NCI-H2171 (cell line): ENCODE results near the gene TNRC18.
A peak's percentile ranks its signal among the peaks of the same experiment; 100 is the strongest.

Experiments used
- DNase-seq: peaks from one replicate; lab custom pipeline; 2025; lab: John Stamatoyannopoulos, UW

The TNRC18 gene

DNA sequence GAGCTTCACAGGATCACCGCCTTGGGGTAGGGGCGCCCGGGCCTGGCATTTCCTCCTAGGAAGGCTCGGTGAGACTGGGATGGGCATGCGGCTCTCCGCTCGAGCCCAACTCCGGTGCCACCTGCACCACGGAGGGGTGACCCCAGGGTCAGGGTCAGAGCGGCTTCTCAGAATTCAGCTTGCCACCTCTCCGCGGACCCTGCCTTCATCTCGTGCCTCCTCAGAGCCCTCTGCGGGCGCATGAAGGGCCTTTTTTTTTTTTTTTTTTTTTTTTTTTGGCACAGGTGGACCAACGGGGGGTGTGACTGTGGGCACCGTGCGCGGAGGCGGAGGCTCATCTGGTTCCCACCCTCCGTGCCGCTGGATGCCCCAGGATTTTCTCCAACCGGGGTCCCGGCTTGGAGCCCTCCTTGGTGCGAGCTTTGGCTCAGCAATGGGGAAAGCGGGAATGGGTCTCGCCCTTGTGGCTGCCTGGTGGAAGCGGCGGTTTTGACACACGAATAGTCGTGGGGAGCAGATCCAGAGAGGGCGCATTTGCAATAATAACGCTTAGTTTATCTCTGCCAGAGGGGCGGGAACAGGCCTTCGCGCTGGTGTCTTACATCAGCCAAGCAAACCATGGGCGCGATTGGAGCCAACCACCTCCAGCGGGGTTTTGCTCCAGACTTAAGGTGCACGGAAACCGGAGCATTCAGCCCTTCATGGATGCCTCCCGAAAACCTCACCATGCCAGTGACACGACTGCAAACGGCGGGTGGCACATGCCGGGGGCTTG is 5.0 kb upstream of the TNRC18 start:
- DNase-seq, result peak; percentile 84

- DNase-seq, result no peak
Observed at GRCh38 chr7:5426226-5426475, 2.5 kb upstream of the TNRC18 start.

DNA sequence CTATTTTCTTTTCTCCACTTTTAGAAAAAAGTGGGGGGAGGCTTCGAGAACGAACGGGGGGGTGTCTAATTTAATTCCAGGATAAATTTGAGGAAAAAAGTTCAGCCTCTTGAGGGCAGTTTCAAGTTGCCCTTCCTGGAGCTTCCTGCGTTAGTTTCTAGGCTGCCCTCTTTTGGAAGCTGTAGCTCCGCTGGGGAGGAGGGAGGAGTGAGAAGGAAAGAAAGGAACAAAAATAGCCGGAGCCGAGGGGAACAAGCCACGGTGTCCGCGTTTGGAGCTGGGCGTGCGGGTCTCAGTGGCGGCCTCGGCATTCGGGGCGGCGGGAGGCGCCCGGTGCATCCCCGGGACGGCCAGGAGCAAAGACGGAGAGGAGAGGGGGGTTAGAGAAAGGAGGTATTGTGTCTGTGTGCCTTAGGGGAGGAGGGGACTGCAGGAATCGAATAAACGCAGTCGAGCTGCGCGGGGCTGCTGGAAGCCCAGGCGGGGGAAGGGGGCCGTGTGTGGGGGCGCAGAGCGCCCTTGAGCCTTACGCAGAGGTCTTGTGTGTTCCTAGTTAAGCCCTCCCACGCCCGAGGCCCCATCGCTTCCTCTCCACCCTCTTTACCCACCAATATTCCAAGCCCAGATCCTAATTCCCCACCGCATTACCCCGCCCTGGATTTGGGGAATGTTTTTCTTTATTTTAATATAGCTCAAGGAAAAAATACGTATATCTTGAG is 2.0 kb upstream of the TNRC18 start:
- DNase-seq, result peak; percentile 87

- DNase-seq, result no peak
Observed at GRCh38 chr7:5424749-5425506, 1.3 kb upstream of the TNRC18 start.

GRCh38 chr7:5423976-5424748 is 528 bp upstream of the TNRC18 start:
- DNase-seq, result peak; percentile 99

GRCh38 chr7:5422396-5423305 is 983 bp downstream of the TNRC18 start:
- no peak for DNase-seq

DNA sequence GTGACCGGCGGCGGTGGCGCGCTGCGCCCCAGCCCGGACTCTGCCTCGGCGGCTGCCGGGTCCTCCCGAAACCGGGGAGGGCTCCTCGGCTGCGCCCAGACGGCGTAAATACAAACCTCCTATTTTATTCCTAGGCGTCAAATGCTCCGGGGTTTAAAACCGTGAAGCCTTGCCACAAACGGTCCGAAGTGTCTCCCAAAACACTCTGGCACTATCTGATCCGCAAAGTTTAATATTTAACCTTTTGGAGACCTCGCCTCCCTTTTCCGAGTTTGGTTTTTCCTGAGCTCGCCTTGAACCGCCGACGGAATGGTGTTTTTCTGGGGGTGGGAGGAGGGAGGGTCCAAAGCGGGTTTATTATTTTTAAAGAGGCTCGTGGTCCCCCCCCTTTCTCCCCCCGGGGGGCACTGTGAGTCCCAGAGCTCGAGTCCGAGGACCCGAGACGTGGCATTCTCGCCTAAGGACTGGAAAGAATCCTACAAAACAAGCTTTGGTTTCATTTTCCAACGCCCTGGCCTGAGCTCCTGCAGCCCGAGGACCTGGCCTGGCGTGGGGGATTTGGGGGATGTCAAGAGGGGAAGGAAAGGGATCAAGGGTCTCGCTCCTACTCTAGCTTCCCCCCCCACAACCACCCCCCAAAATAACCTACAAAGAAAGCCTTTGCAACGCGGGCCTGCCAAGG is 1.8 kb downstream of the TNRC18 start:
- DNase-seq, result no peak

DNA sequence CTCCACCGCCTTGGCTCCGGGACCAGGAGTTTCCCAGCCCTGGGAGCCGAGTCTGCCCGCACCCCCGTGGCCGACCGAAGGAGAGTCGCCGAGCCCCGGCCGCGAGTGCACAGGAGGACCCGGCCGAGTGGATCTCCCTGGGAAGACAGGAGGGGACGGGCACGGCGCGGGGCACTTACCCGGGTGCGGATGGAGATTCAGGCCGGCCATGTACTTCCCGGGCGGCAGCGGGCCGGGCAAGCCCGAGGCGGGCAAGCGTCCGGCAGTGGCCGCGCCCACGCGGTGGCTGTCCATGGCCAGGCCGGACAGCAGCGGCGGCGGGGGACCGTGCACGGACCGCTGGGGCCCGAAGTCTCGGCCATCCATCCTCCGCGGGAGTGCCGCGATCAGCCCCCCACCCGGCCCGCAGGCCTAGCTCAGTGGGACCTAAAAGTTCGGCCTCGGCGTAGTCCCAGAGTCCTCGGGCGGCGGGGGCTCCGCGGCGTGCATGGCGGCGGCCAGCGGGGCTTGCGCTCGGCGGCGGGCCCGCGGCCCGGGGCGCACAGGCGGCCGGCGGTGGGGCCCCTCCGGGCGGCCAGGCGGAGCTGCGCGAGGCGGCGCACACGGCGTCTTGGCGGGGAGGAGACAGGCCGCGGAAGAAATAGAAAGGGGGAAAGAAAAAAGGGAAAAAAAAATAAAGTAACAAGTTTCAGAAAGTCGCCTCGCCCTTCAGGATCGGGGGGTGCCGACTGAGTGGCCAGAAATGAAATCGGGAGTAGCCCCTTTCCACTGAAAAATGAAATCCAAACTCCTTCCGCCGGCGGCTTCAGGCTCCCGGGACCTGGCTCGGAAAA is 2.5 kb downstream of the TNRC18 start:
- no peak for DNase-seq

DNA sequence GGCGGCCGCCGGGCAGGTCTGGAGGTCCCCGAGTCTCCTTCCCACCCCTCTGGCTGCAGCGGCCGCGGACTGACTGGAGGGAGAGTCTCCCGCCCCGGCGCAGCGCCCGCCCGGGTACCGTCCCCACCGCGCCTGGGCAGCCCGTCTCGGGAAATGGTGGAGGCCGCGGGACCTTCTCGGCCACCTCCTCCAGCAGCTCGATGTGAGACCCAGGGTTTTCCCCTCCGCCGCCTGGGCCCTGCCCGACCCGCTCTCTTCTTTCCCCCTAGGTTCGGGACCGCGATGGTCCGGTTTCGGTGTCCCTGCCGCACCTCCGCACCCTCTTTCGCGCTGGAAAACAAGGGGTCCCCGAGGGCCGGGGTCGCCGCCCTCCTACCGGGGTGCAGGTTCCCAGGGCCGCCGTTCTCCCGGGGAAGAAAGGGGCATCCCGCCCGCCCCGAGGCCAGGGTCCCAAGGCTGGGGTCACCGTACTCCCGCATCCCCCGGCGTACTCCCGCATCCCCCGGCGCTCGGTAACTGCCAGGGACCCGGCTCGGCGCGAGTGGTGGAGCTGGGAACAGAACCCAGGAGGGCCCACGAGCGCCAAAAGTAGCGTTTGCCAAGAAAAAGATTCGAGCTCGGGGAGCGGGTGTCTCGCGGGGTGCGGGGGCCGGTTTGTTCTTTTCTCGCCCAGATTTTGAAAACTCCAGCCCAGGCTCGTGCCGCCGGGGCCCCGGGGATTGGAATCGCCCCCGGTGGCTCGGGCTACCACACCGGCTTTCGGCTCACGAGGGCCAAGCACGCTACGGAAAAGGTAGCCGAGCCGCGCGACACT is 3.4 kb downstream of the TNRC18 start:
- DNase-seq, result no peak

- no peak for DNase-seq
Observed at GRCh38 chr7:5419539-5420066, 4.0 kb downstream of the TNRC18 start.

DNA sequence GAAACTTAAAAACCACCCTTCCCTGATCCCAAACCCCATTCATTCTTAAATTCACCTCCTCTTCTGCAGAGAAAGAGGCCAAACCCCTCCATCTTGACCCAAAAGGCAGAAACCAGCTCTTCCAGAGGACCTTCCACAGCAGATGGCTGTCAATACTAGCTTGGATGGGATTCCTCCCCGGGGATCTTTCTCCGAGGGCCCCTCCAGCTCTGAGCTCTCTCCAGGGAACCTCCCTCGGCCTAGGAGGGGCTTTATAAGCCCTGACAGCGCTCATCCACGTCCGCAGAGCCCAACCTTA is 5.4 kb downstream of the TNRC18 start:
- peak; percentile 40 for DNase-seq

GRCh38 chr7:5417106-5418071 is 6.2 kb downstream of the TNRC18 start:
- no peak for DNase-seq

GRCh38 chr7:5414916-5415315 is 8.7 kb downstream of the TNRC18 start:
- DNase-seq, result no peak

DNA sequence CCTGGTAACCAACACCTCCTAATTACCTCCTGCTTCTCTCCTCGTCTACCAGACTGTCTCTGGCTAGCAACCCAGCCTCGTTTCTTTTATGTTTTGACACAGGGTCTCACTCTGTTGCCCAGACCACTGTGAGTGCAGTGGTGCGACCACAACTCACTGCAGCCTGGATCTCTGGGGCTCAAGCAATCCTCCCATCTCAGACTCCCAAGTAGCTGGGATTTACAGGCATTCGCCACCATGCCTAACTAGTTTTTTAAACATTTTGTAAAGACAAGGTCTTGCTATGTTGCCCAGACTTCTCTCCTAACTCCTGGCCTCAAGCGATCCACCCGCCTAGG is 10.2 kb downstream of the TNRC18 start:
- no peak for DNase-seq

DNA sequence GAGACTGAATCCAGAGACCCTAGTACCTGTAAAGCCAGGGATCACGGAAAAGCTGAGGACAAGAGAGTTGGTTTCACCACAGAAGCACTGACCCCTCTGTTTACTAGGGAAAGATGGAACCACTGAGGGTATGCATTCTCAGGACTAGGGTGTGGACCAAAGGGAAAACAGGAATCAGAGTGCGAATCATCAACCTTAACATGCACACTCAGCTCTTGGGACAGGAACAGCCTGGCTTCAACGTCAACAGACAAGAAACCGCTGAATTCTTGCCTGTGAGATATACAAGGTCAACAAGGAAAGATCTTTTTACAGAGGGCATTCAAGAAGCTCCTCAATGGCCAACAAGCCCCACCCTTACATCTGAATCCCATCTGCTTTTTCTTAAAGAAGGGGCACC is 14.9 kb downstream of the TNRC18 start:
- DNase-seq, result no peak

DNA sequence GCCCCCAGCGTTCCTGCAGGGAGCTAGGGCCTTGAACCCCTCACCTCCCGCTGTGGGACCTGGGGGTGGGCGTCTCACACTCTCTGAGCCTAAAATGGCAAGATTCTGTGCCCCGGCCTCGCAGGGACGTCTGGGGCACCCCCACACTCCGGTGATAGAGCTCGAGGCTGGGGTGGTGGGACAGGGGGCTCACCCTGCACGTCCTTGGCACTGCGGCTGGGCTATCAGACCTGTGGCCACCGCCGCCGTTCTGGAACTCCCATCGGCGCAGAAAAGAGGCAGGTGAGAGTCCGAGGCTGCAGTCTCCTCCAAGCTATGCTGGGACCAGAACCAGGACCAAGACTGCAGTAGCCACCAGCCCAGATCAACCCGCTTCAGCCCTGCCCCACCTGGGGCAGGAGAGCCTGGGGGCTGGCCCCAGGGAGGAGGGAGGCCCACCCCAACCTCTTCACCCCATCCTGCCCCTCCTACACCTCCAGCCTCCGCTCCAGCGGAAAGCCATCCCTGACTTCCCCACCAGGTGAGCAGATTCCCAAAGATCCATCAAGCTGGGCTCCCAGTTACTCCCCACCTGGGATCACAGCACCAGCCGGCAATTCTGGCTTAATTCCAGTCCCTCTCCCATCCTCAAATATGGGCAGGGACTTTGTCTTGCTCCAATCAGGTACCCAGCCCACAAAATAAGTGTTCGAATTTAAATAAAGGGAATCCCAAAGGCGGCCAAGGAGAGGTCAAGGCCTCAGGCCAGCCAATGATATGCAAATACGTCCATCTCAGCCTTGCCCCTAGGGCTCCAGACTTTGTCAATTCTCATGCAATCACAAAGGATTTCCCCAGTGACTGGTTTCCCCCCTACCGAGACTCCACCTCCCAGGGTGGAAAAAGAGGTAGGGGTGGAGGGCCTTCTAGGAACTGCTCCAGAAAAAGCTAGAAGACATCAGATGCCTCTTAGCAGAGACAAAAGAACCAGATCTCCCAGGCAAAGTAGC is 16.4 kb downstream of the TNRC18 start:
- peak; percentile 58 for DNase-seq

- DNase-seq, result no peak
Observed at GRCh38 chr7:5404421-5404826, 19.2 kb downstream of the TNRC18 start.
